ENCODE measurements around the gene FKBP9. TPM values are rescaled to one million over a fixed set of nuclear protein-coding genes. Genes with fewer than 3 reads are reported as not detected.

Gene FKBP9
- total and polyA plus RNA-seq, 2 of the 4 experiments (the other 2 are of a cell fraction): 126 to 191 TPM

DNA sequence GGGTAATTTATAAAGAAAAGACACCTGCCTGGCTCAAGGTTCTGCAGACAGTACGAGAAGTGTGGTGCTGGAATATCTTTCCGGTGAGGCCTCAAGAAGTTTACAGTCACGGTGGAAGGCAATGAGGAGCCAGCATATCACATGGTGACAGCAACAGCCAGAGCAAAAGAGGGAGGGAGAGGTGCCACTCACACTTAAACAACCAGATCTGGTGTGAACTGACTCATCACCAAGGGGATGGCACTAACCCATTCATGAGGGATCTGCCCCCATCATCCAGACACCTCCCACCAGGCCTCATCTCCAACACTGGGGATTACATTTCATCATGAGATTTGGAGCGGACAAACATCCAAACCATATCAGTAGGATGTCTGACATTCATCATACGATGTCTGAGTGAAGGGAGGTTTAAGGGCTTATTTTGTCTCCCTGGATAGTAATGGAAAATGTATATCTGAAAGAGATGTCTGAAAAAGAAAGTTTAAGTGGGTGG is 42.2 kb upstream of the FKBP9 start:
- no peak overlapping the region for H2BK15ac ChIP-seq (ENCODE audit: low read depth, low read length)
- H2AK9ac ChIP-seq (replicated peaks; ENCODE audit: low read depth, low read length, poor library complexity): no peak overlapping the region
- no peak overlapping the region for H3K23ac ChIP-seq (ENCODE audit: low read depth, low read length)
- ChIA-PET POLR2A (ENCODE audit: unreplicated experiment) (no interaction called here), CTCF (no interaction called here)
- H3K36me3 ChIP-seq (ENCODE audit: control insufficient read depth, insufficient read depth, low read length): peaks cover 30% of the 10 kb centered on the region
- no peak overlapping the region for H3K14ac ChIP-seq (replicated peaks; ENCODE audit: low read depth, low read length)
- intact Hi-C loops (cut with micrococcal nuclease) (no loop called here), in situ Hi-C loops (cut with MboI; ENCODE audit: low sequenced_read_pairs) (no loop called here), dilution Hi-C loops (cut with HindIII; ENCODE audit: low sequenced_read_pairs, unreplicated experiment) (no loop called here)
- no peak for ATAC-seq (ENCODE audit: low read depth)
- no peak overlapping the region for H3K4me2 ChIP-seq (ENCODE audit: low read depth, low read length)
- peaks cover 2 to 3% of the 10 kb centered on the region in 2 experiments; a peak in 1 of 4 replicates for H3K79me1 ChIP-seq (ENCODE audit: low read depth in 1 of 2, low read length in 2 of 2)
- no peak overlapping the region for H3K18ac ChIP-seq (ENCODE audit: low read depth, low read length)
- no peaks in the 10 kb centered on the region for H3K4me1 ChIP-seq (ENCODE audit: control insufficient read depth, insufficient read depth, low read length)
- no TSS peak for BruUV-seq (replicated peaks)
- no peak overlapping the region for H2BK5ac ChIP-seq (ENCODE audit: low read depth, low read length, poor library complexity, severe bottlenecking)
- no peak overlapping the region for H4K91ac ChIP-seq (ENCODE audit: insufficient read depth, low read depth, low read length)
- H2AK5ac ChIP-seq (ENCODE audit: low read depth, low read length): no peak overlapping the region
- no peak overlapping the region for H4K5ac ChIP-seq (ENCODE audit: low read depth, low read length)
- no peak overlapping the region for H2AFZ ChIP-seq (replicated peaks; ENCODE audit: low read length, poor library complexity)
- no peak overlapping the region for H2BK120ac ChIP-seq (ENCODE audit: low read depth, low read length)
- no peak overlapping the region for H2BK20ac ChIP-seq (ENCODE audit: low read depth, low read length)
- no peaks in the 10 kb centered on the region for H4K20me1 ChIP-seq (ENCODE audit: insufficient read depth, low read length)
- no peak overlapping the region for H3K27ac ChIP-seq (ENCODE audit: insufficient read depth, low read length)
- WGBS, 2 experiments (ENCODE audit: extremely low coverage in 2 of 2, insufficient read length in 1 of 2): no CpG with 5 or more reads among the region's 5 CpGs
- no peak for TF ChIP-seq RFX5 (IDR thresholded peaks at IDR 0.05; ENCODE audit: low read depth, low read length)
- no peak for TF ChIP-seq POLR2A (IDR thresholded peaks at IDR 0.05; ENCODE audit: low read depth, low read length)
- TF ChIP-seq CTCF (conservative IDR thresholded peaks at IDR 0.05; ENCODE audit: low read depth, low read length): no peak
- no peak for TF ChIP-seq RCOR1 (IDR thresholded peaks at IDR 0.05; ENCODE audit: insufficient replicate concordance, low read length)
- no peak for TF ChIP-seq SMC3 (IDR thresholded peaks at IDR 0.05; ENCODE audit: low read depth, low read length)
- TF ChIP-seq USF2 (IDR thresholded peaks at IDR 0.05; ENCODE audit: low read depth, low read length): no peak
- TF ChIP-seq MAZ (IDR thresholded peaks at IDR 0.05; ENCODE audit: borderline replicate concordance, low read depth, low read length): no peak
- no peak overlapping the region for H3K4me3 ChIP-seq (ENCODE audit: insufficient read depth, low read depth, low read length)
- no peaks in the 10 kb centered on the region for H3K9me3 ChIP-seq (ENCODE audit: control insufficient read depth, insufficient read depth, low read length)
- H3K56ac ChIP-seq (ENCODE audit: extremely low read depth, insufficient read depth, low read length): no peak overlapping the region
- no peak overlapping the region for H3K9ac ChIP-seq (ENCODE audit: low read depth, low read length)
- H3K9me1 ChIP-seq (ENCODE audit: insufficient read depth, low read length): 0 out of 2 replicates have a peak, but pooled peaks cover 3% of the 10 kb centered on the region
- no peak overlapping the region for H3K4ac ChIP-seq (ENCODE audit: low read depth, low read length)
- H4K8ac ChIP-seq (ENCODE audit: low read depth in 2 of 2, low read length in 2 of 2): no peak overlapping the region
- H3K27me3 ChIP-seq (ENCODE audit: control insufficient read depth, insufficient read depth, low read length): no peaks in the 10 kb centered on the region
- no peak for DNase-seq
